Vagina (tissue), 2 donors: ENCODE data around the gene MEGF8.

Experiments used
- CTCF ChIP-seq, 3 experiments: fragments of 450-650 bp in 2 of 3; fragments of 200-600 bp in 1 of 3; sonication (generic) in 1 of 3; IDR thresholded peaks; one replicate each; pipeline ENCODE4 v1.5.1; 2017 to 2019; ENCODE audit warnings: antibody characterized with exemption in 3 of 3, mild to moderate bottlenecking in 2 of 3, moderate library complexity in 2 of 3
- POLR2A ChIP-seq, 2 donors: fragments of 450-650 bp; IDR thresholded peaks; one replicate each; pipeline ENCODE4 v1.6.1; 2017; ENCODE audit warnings: antibody characterized with exemption in 2 of 2, mild to moderate bottlenecking in 2 of 2, moderate library complexity in 2 of 2
- POLR2AphosphoS5 ChIP-seq, 2 donors: sonication (generic); formaldehyde crosslinking; IDR thresholded peaks; one replicate each; pipeline ENCODE4 v1.9.0; 2017; ENCODE audit warnings: antibody characterized with exemption in 2 of 2, mild to moderate bottlenecking in 2 of 2, low read depth in 1 of 2; ENCODE audit not compliant: insufficient read depth in 1 of 2

- TF ChIP-seq POLR2A (IDR thresholded peaks at IDR 0.05) (no peak), CTCF (IDR thresholded peaks at IDR 0.05) (no peak), POLR2AphosphoS5 (IDR thresholded peaks at IDR 0.05; ENCODE audit: insufficient read depth in 1 of 2, low read depth in 1 of 2) (no peak)
Observed at GRCh38 chr19:42412227-42412626, 86.8 kb downstream of the MEGF8 start.
